GM12878 (cell line): ENCODE data around the gene PRMT5. TPM values are rescaled to one million over a fixed set of nuclear protein-coding genes. Genes with fewer than 3 reads are reported as not detected.

ENCODE experiments used
- CREM ChIP-seq: IDR thresholded peaks from 2 replicates; pipeline ENCODE4 v1.6.1; 2014; ENCODE audit warnings: antibody characterized with exemption, low read depth
- KAT2A ChIP-seq: conservative IDR thresholded peaks from 2 replicates; pipeline ENCODE4 v1.6.1; 2011; ENCODE audit warnings: low read depth, low read length; ENCODE audit not compliant: control insufficient read depth
- NR2F1 ChIP-seq: fragments of 450-650 bp; conservative IDR thresholded peaks from 2 replicates; pipeline ENCODE4 v1.6.1; 2017; ENCODE audit warnings: mild to moderate bottlenecking
- TCF12 ChIP-seq: IDR thresholded peaks from 2 replicates; pipeline ENCODE4 v1.6.1; 2011; ENCODE audit warnings: low read depth, mild to moderate bottlenecking, low read length
- YBX1 ChIP-seq: fragments of 450-650 bp; IDR thresholded peaks from 2 replicates; pipeline ENCODE4 v1.6.1; 2016; ENCODE audit warnings: antibody characterized with exemption
- polyA plus RNA-seq, 11 experiments: library from polyadenylated mRNA; depleted of rRNA in 4 of 11; unstranded in 6 of 11; stranded (reverse) in 5 of 11; fragments of >200 nt; fragmentation: Nextera tagmentation in 4 of 11; fragmentation: Illumina TruSeq in 1 of 11; extraction: Ambion mirVana in 4 of 11; extraction: Trizol in 1 of 11; gene quantifications; 1 replicate in 1 of 11; 2 replicates in 10 of 11; pipeline versions ENCODE4 v1.2.1 to v1.2.3, GENCODE V29; 2011 to 2016; ENCODE audit warnings: inconsistent platforms in 2 of 11, missing spikeins in 2 of 11, low read depth in 1 of 11
- total RNA-seq, 4 experiments: library from RNA; depleted of rRNA in 3 of 4; stranded (reverse); fragments of >200 nt in 3 of 4; fragmentation: Illumina TruSeq in 1 of 4; extraction: Trizol in 1 of 4; gene quantifications; 2 replicates each; pipeline versions ENCODE4 v1.2.1 to v1.2.3, GENCODE V29; 2013 to 2021
- TF ChIP-seq, protein P1 (sequence below): fragments of 450-650 bp; IDR thresholded peaks from 2 replicates; pipeline ENCODE4 v1.6.1; 2018; ENCODE audit warnings: mild to moderate bottlenecking, low read depth, moderate library complexity; ENCODE audit not compliant: partially characterized antibody
- TF ChIP-seq, protein P2 (sequence below): fragments of 450-650 bp; IDR thresholded peaks from 2 replicates; pipeline ENCODE4 v1.6.1; 2018; ENCODE audit warnings: borderline replicate concordance, mild to moderate bottlenecking; ENCODE audit not compliant: partially characterized antibody
- TF ChIP-seq, protein P3 (sequence below): IDR thresholded peaks from 2 replicates; pipeline ENCODE4 v1.6.1; 2012; ENCODE audit warnings: low read depth, low read length, improper control_type of control experiment

Gene PRMT5
- total and polyA plus RNA-seq, 10 of the 15 experiments (the other 5 are each of a cell fraction or from before 2014, with no cell fraction given), result 54.3 to 221 (median 111) TPM

DNA sequence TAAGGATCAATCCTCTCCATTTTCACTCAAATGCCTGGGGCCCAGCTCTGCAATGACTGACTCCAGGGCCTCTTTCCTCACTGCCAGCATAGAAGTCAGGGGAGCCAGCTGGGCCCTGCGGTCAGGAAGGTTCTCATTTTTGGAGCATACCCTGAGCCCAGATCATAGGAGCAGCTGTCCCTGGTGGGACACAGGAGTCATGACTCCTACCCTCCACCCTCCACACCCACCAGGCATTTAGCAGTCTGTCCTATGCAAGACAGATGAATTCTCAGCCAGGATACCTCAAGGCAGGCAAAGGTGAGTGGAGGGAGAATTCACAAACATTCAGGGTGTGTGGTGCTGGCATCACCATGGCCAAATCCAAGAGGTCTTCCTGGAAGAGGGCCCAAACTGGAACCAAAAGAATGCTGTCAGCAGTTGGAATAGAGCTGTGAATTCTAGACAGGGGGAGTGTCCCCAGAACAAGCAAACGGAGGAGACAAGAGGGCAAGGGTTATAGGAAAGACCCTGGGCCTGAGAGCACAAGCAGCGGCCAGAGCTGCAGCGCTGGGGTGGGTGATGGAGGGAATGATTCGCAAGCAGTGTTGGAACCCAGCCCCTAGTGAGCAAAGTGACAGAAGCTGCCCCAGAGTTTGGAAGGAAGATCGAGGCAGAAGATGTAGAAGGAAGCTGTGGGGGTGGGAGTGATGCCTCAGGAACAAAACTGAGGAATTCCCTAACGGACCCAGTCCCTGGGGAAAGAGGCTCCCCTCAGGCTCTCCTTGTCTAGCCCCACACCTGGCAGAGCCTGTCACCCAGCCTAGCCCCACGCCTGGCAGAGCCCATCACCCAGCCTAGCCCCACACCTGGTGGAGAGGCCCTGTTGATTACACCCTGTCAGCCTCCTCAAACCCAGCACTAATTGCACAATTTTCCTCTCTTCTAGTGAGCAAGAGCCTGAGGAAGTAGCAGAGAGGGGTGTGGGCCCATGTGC lies 50.6 kb downstream of the PRMT5 start (continued):
- TF ChIP-seq, protein P1, sequence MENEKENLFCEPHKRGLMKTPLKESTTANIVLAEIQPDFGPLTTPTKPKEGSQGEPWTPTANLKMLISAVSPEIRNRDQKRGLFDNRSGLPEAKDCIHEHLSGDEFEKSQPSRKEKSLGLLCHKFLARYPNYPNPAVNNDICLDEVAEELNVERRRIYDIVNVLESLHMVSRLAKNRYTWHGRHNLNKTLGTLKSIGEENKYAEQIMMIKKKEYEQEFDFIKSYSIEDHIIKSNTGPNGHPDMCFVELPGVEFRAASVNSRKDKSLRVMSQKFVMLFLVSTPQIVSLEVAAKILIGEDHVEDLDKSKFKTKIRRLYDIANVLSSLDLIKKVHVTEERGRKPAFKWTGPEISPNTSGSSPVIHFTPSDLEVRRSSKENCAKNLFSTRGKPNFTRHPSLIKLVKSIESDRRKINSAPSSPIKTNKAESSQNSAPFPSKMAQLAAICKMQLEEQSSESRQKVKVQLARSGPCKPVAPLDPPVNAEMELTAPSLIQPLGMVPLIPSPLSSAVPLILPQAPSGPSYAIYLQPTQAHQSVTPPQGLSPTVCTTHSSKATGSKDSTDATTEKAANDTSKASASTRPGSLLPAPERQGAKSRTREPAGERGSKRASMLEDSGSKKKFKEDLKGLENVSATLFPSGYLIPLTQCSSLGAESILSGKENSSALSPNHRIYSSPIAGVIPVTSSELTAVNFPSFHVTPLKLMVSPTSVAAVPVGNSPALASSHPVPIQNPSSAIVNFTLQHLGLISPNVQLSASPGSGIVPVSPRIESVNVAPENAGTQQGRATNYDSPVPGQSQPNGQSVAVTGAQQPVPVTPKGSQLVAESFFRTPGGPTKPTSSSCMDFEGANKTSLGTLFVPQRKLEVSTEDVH, result no peak
- TF ChIP-seq, protein P2, sequence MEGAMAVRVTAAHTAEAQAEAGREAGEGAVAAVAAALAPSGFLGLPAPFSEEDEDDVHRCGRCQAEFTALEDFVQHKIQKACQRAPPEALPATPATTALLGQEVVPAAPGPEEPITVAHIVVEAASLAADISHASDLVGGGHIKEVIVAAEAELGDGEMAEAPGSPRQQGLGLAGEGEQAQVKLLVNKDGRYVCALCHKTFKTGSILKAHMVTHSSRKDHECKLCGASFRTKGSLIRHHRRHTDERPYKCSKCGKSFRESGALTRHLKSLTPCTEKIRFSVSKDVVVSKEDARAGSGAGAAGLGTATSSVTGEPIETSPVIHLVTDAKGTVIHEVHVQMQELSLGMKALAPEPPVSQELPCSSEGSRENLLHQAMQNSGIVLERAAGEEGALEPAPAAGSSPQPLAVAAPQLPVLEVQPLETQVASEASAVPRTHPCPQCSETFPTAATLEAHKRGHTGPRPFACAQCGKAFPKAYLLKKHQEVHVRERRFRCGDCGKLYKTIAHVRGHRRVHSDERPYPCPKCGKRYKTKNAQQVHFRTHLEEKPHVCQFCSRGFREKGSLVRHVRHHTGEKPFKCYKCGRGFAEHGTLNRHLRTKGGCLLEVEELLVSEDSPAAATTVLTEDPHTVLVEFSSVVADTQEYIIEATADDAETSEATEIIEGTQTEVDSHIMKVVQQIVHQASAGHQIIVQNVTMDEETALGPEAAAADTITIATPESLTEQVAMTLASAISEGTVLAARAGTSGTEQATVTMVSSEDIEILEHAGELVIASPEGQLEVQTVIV, result no peak
- TF ChIP-seq KAT2A (no peak), CREM (no peak), NR2F1 (no peak), YBX1 (no peak), TCF12 (no peak)
- TF ChIP-seq, protein P3, sequence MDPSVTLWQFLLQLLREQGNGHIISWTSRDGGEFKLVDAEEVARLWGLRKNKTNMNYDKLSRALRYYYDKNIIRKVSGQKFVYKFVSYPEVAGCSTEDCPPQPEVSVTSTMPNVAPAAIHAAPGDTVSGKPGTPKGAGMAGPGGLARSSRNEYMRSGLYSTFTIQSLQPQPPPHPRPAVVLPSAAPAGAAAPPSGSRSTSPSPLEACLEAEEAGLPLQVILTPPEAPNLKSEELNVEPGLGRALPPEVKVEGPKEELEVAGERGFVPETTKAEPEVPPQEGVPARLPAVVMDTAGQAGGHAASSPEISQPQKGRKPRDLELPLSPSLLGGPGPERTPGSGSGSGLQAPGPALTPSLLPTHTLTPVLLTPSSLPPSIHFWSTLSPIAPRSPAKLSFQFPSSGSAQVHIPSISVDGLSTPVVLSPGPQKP, result no peak
